Hepatocyte (in vitro differentiated cells): ENCODE measurements around the gene SCG3. TPM values are rescaled to one million over a fixed set of nuclear protein-coding genes. Genes with fewer than 3 reads are reported as not detected.

Source experiments
- DNase-seq: peaks from one replicate; pipeline ENCODE4 v3.0.0-alpha.2; 2016; ENCODE audit warnings: low spot score
- H2AFZ ChIP-seq: fragments of 200-600 bp; sonication (generic); 2 replicates; pipeline ENCODE4 v1.6.0; 2016; ENCODE audit warnings: antibody characterized with exemption, mild to moderate bottlenecking
- H3K27ac ChIP-seq: fragments of 200-600 bp; sonication (generic); 2 replicates; pipeline ENCODE4 v1.5.1; 2016; ENCODE audit warnings: mild to moderate bottlenecking
- H3K27me3 ChIP-seq: fragments of 200-600 bp; sonication (generic); 2 replicates; pipeline ENCODE4 v1.6.1; 2016
- H3K36me3 ChIP-seq: fragments of 200-600 bp; sonication (generic); replicated peaks from 2 replicates; pipeline ENCODE4 v1.5.1; 2016; ENCODE audit warnings: low read depth; ENCODE audit not compliant: insufficient read depth
- H3K4me1 ChIP-seq: fragments of 200-600 bp; sonication (generic); 2 replicates; pipeline ENCODE4 v1.5.1; 2016; ENCODE audit warnings: mild to moderate bottlenecking, moderate library complexity; ENCODE audit not compliant: insufficient read depth
- H3K4me2 ChIP-seq: fragments of 200-600 bp; sonication (generic); 2 replicates; pipeline ENCODE4 v1.6.0; 2016
- H3K4me3 ChIP-seq: fragments of 200-600 bp; sonication (generic); 2 replicates; pipeline ENCODE4 v1.5.1; 2016; ENCODE audit warnings: mild to moderate bottlenecking
- H3K79me2 ChIP-seq: fragments of 200-600 bp; sonication (generic); 2 replicates; pipeline ENCODE4 v1.6.0; 2017; ENCODE audit warnings: mild to moderate bottlenecking
- H3K9me2 ChIP-seq: fragments of 200-600 bp; sonication (generic); replicated peaks from 2 replicates; pipeline ENCODE4 v1.6.0; 2017; ENCODE audit warnings: mild to moderate bottlenecking; ENCODE audit not compliant: insufficient read depth
- H3K9me3 ChIP-seq: fragments of 200-600 bp; sonication (generic); 2 replicates; pipeline ENCODE4 v1.5.1; 2016; ENCODE audit warnings: low read depth, mild to moderate bottlenecking
- H4K20me1 ChIP-seq: fragments of 200-600 bp; sonication (generic); 2 replicates; pipeline ENCODE4 v1.6.0; 2016; ENCODE audit warnings: mild to moderate bottlenecking; ENCODE audit not compliant: insufficient read depth, poor library complexity, severe bottlenecking
- EZH2 ChIP-seq: fragments of 200-600 bp; sonication (generic); IDR thresholded peaks from 2 replicates; pipeline ENCODE4 v1.6.1; 2016; ENCODE audit warnings: antibody characterized with exemption, mild to moderate bottlenecking, borderline replicate concordance
- EZH2phosphoT487 ChIP-seq: fragments of 200-600 bp; sonication (generic); IDR thresholded peaks from one replicate; pipeline ENCODE4 v1.6.1; 2018; ENCODE audit warnings: antibody characterized with exemption, mild to moderate bottlenecking, low read depth, moderate library complexity; ENCODE audit not compliant: unreplicated experiment, severe bottlenecking
- WGBS: methylation state at CpG from one replicate; pipeline ENCODE4 v1.1.6; 2016; ENCODE audit warnings: low lambda C conversion rate; ENCODE audit errors: missing lambda C conversion rate; 5-methylcytosine and 5-hydroxymethylcytosine counted together
- polyA plus RNA-seq: library from polyadenylated mRNA; unstranded; fragments of >200 nt; fragmentation: Nextera tagmentation; extraction: Ambion mirVana; gene quantifications from 2 replicates; pipeline ENCODE4 v1.2.1, GENCODE V29; 2016
- total RNA-seq: library from RNA; depleted of rRNA; stranded (reverse); fragments of >200 nt; gene quantifications from 2 replicates; pipeline ENCODE4 v1.2.3, GENCODE V29; 2014
- TF ChIP-seq, protein P1 (sequence below): fragments of 200-600 bp; sonication (generic); IDR thresholded peaks from 2 replicates; pipeline ENCODE4 v1.5.1; 2016; ENCODE audit warnings: antibody characterized with exemption, mild to moderate bottlenecking; ENCODE audit not compliant: poor library complexity

The SCG3 gene
- total and polyA plus RNA-seq, 2 experiments from 2014 or later = 0.11 to 0.20 TPM

DNA sequence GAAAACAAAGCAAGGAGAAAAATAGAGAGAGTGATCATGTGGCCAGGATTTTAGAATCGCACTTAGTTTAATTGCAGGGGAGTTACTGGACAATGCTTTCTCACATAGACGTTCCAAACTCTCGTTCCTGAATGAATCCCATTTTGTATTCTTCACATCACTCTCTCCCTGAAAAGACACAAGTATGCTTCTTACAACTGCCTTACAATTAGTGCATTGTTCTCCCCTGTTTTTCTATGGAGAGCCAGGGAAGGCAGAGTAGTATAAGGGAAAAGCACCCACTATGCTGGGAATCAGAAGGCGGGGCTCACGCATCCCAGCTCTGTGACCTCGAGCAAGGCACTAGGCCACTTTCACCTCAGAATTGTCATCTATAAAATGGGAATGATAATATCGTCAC is 84.4 kb downstream of the SCG3 start:
- H3K4me3 ChIP-seq = no peak overlapping the region
- no peaks in the 10 kb centered on the region for H3K9me3 ChIP-seq
- H3K9me2 ChIP-seq = no peaks in the 10 kb centered on the region
- TF ChIP-seq, protein P1, sequence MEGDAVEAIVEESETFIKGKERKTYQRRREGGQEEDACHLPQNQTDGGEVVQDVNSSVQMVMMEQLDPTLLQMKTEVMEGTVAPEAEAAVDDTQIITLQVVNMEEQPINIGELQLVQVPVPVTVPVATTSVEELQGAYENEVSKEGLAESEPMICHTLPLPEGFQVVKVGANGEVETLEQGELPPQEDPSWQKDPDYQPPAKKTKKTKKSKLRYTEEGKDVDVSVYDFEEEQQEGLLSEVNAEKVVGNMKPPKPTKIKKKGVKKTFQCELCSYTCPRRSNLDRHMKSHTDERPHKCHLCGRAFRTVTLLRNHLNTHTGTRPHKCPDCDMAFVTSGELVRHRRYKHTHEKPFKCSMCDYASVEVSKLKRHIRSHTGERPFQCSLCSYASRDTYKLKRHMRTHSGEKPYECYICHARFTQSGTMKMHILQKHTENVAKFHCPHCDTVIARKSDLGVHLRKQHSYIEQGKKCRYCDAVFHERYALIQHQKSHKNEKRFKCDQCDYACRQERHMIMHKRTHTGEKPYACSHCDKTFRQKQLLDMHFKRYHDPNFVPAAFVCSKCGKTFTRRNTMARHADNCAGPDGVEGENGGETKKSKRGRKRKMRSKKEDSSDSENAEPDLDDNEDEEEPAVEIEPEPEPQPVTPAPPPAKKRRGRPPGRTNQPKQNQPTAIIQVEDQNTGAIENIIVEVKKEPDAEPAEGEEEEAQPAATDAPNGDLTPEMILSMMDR = no peak
- TF ChIP-seq EZH2 (no peak), EZH2phosphoT487 (no peak)
- no peaks in the 10 kb centered on the region for H3K79me2 ChIP-seq
- H3K4me2 ChIP-seq = no peak overlapping the region
- no peaks in the 10 kb centered on the region for H3K27me3 ChIP-seq
- no peaks in the 10 kb centered on the region for H3K4me1 ChIP-seq
- H4K20me1 ChIP-seq = no peaks in the 10 kb centered on the region
- H3K36me3 ChIP-seq = no peaks in the 10 kb centered on the region
- no peak overlapping the region for H2AFZ ChIP-seq
- DNase-seq = no peak
- no peak overlapping the region for H3K27ac ChIP-seq
- 91% methylated on average over 7 of the region's 7 CpGs for WGBS

DNA sequence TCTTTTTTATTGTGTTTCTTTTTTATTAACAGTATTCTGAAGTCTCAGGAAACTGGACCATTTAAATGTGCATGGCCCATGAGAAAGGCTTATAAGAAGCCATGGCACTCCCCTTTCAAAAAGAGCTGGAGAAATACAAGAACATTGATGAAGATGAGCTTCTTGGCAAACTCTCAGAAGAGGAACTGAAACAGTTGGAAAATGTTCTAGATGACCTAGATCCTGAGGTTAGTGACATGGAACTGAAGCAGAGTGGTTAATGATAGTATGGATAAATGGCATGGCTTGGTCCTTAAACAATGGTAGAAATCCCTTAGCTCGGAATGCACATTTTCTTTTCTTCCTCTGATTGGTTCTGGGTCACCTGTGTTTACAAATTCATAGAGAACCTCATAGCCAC is 85.0 kb downstream of the SCG3 start:
- Histone ChIP-seq H2AFZ (no peak overlapping the region), H3K4me2 (no peak overlapping the region), H3K79me2 (no peaks in the 10 kb centered on the region), H3K4me1 (no peaks in the 10 kb centered on the region), H3K4me3 (no peak overlapping the region), H3K27me3 (no peaks in the 10 kb centered on the region), H4K20me1 (no peaks in the 10 kb centered on the region), H3K27ac (no peak overlapping the region), H3K9me2 (no peaks in the 10 kb centered on the region), H3K36me3 (no peaks in the 10 kb centered on the region), H3K9me3 (no peaks in the 10 kb centered on the region)
- WGBS = 87% methylated on average over 1 of the region's 1 CpG
- DNase-seq = no peak
- TF ChIP-seq EZH2phosphoT487 (no peak), EZH2 (no peak)
- TF ChIP-seq, protein P1 = no peak

DNA sequence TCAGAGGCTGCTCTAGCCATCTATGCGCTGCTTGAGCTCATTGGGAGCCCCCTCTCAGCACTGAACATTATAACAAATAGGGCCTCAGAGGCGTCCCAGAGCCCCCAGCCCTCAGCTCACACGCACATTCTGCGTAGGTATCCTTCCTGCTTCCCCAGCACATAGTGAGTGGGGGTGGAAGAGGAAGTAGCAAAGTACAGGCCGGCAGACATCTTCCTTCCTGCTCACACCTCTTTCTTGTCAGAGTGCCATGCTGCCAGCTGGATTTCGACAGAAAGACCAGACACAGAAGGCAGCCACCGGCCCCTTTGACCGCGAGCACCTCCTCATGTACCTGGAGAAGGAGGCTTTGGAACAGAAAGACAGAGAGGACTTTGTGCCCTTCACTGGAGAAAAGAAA is 86.7 kb downstream of the SCG3 start:
- Histone ChIP-seq H3K9me2 (no peaks in the 10 kb centered on the region), H3K4me3 (no peak overlapping the region), H3K9me3 (no peaks in the 10 kb centered on the region), H3K4me2 (no peak overlapping the region), H2AFZ (no peak overlapping the region), H3K27ac (no peak overlapping the region), H4K20me1 (no peaks in the 10 kb centered on the region), H3K27me3 (no peaks in the 10 kb centered on the region), H3K79me2 (no peaks in the 10 kb centered on the region), H3K4me1 (no peaks in the 10 kb centered on the region), H3K36me3 (no peaks in the 10 kb centered on the region)
- TF ChIP-seq EZH2 (no peak), EZH2phosphoT487 (no peak)
- TF ChIP-seq, protein P1 = no peak
- no peak for DNase-seq
- 88% methylated on average over 9 of the region's 9 CpGs for WGBS

Other genes with a start within 250 kb of the SCG3 start
- gene DMXL2, start 58.7 kb upstream of the SCG3 start, total RNA-seq = 30.8 and 31.4 TPM in 2 replicates
- gene DMXL2, start 58.7 kb upstream of the SCG3 start, polyA plus RNA-seq = 7.8 and 10.5 TPM in 2 replicates
- gene LYSMD2, start 56.2 kb downstream of the SCG3 start, total RNA-seq = 5.1 and 7.6 TPM in 2 replicates
- 5.1 and 5.5 TPM in 2 replicates for gene LYSMD2, start 56.2 kb downstream of the SCG3 start, polyA plus RNA-seq
- 2.9 and 3.9 TPM in 2 replicates for gene TMOD2, start 70.1 kb downstream of the SCG3 start, total RNA-seq
- 1.0 and 1.7 TPM in 2 replicates for gene TMOD2, start 70.1 kb downstream of the SCG3 start, polyA plus RNA-seq
- 32.5 and 38.3 TPM in 2 replicates for gene TMOD3, start 148.2 kb downstream of the SCG3 start, total RNA-seq
- gene TMOD3, start 148.2 kb downstream of the SCG3 start, polyA plus RNA-seq = 26.3 and 27.2 TPM in 2 replicates